H1 (cell line): ENCODE data around the gene TNFAIP8L3. TPM values are rescaled to one million over a fixed set of nuclear protein-coding genes. Genes with fewer than 3 reads are reported as not detected.

Experiments used
- CBX8 ChIP-seq: fragments of 300-800, 300-1000 bp; sonication (generic); IDR thresholded peaks from 2 replicates; pipeline ENCODE4 v1.7.1; 2016; ENCODE audit warnings: low read depth, low read length, borderline replicate concordance
- KDM5A ChIP-seq: fragments of 200-600 bp; IDR thresholded peaks from 2 replicates; pipeline ENCODE4 v1.7.1; 2012; ENCODE audit warnings: mild to moderate bottlenecking, low read length, inconsistent platforms, mixed read lengths
- MAFK ChIP-seq: IDR thresholded peaks from 2 replicates; pipeline ENCODE4 v1.6.1; 2012; ENCODE audit warnings: low read depth, mild to moderate bottlenecking, improper control_type of control experiment, low read length
- SRF ChIP-seq: IDR thresholded peaks from 2 replicates; pipeline ENCODE4 v1.6.1; 2011; ENCODE audit warnings: mild to moderate bottlenecking, low read depth, low read length, moderate library complexity
- polyA plus RNA-seq, 7 experiments: library from polyadenylated mRNA; depleted of rRNA in 3 of 7; stranded (reverse) in 5 of 7; unstranded in 2 of 7; fragments of >200 nt in 5 of 7; fragments of 200-250 nt in 2 of 7; gene quantifications; 1 replicate in 5 of 7; 2 replicates in 1 of 7; 4 replicates in 1 of 7; pipeline versions ENCODE4 v1.2.1 to v1.2.3, GENCODE V29; 2011 to 2013; ENCODE audit warnings: missing spikeins in 2 of 7, mixed read lengths in 2 of 7
- total RNA-seq: library from RNA; stranded (reverse); fragmentation: NEBNext Ultra II Directional; extraction: Animal tissue kit (Norgen Biotek cat#: 25700); gene quantifications from 2 replicates; pipeline ENCODE4 v1.2.1, GENCODE V29; 2021

The TNFAIP8L3 gene
- total and polyA plus RNA-seq, 2 of the 8 experiments (the other 6 are each of a cell fraction or from before 2014, with no cell fraction given), result 0.23 to 0.67 TPM

DNA sequence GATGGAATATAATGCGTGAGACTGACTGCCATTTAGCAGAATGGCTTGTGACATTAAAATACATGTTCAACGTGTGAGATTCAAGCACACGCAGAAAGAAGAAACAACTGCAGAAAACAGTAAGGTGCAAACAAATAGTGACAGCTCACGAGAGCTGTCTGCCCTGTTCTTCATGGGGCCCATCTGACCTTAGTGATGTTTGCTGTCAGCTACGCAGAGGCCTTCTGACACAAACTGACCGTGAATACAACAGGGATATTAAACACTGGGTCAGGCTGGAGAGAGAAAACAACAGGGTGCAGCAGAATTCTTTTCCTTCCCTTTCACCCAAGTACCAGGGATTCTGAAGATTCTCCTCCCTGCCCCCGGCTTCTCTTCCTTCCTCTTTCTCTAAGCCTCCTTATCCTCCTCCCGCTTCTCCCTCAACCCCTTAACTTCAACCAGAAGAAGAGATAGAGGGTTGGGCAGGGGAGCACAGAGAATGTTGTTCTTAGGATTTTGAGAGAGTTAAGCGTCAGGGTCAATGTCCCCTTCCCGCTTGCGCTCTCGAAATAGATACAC, 2.1 kb downstream of the TNFAIP8L3 start (continued):
- TF ChIP-seq CBX8 (no peak), MAFK (no peak), SRF (no peak), KDM5A (no peak)
